ENCODE data around the gene CLPTM1L.

The CLPTM1L gene

GRCh38 chr5:1344975-1345838 lies at the start of gene CLPTM1L:
Gene CLPTM1L (minus strand): TSS chr5:1345099. CDS start chr5:1344841, 258 bp downstream.
- DNase-seq, result peak in 1 of 2 experiments; percentile 92

GRCh38 chr5:1393571-1394501 lies 48.9 kb upstream of the CLPTM1L start:
- peak in 1 of 2 experiments; percentile 18 for DNase-seq

- DNase-seq, result no peak
Measured at GRCh38 chr5:1392801-1393565, 48.1 kb upstream of the CLPTM1L start.

- DNase-seq, result no peak
Measured at GRCh38 chr5:1392261-1392660, 47.4 kb upstream of the CLPTM1L start.

GRCh38 chr5:1391691-1392090 lies 46.8 kb upstream of the CLPTM1L start:
- DNase-seq, result no peak

GRCh38 chr5:1390861-1391600 lies 46.1 kb upstream of the CLPTM1L start:
- DNase-seq, result no peak

GRCh38 chr5:1390333-1390732 lies 45.4 kb upstream of the CLPTM1L start:
- DNase-seq, result no peak

- DNase-seq, result no peak
Measured at GRCh38 chr5:1388383-1388967, 43.6 kb upstream of the CLPTM1L start.

- no peak for DNase-seq
Measured at GRCh38 chr5:1387876-1388275, 43.0 kb upstream of the CLPTM1L start.

- no peak for DNase-seq
Measured at GRCh38 chr5:1387059-1387755, 42.3 kb upstream of the CLPTM1L start.

GRCh38 chr5:1386274-1386717 lies 41.4 kb upstream of the CLPTM1L start:
- peak in 1 of 2 experiments; percentile 61 for DNase-seq

GRCh38 chr5:1385395-1386273 lies 40.7 kb upstream of the CLPTM1L start:
- DNase-seq, result peak; percentile 23 to 90

GRCh38 chr5:1384521-1384920 lies 39.6 kb upstream of the CLPTM1L start:
- DNase-seq, result no peak

GRCh38 chr5:1383886-1384401 lies 39.0 kb upstream of the CLPTM1L start:
- no peak for DNase-seq

- DNase-seq, result no peak
Measured at GRCh38 chr5:1383344-1383743, 38.4 kb upstream of the CLPTM1L start.

GRCh38 chr5:1382248-1382700 lies 37.4 kb upstream of the CLPTM1L start:
- no peak for DNase-seq

- no peak for DNase-seq
Measured at GRCh38 chr5:1381370-1382247, 36.7 kb upstream of the CLPTM1L start.

- no peak for DNase-seq
Measured at GRCh38 chr5:1380910-1381309, 36.0 kb upstream of the CLPTM1L start.

Data from NCI-H526 (cell line).